Endothelial cell of umbilical vein (primary cell): ENCODE measurements around the gene SLC25A13. TPM values are rescaled to one million over a fixed set of nuclear protein-coding genes. Genes with fewer than 3 reads are reported as not detected.

Experiments
- BruUV-seq: library from RNA; stranded (reverse); fragments of 400-500 nt; replicated peaks from 2 replicates; lab custom pipeline; 2021; lab: Mats Ljungman, UMichigan
- CTCF ChIA-PET: fragments of 300-600, 350-600 bp; sonication (Branson Sonifier 250); formaldehyde crosslinking; loops from one replicate; lab custom pipeline; 2021; ENCODE audit warnings: antibody characterized with exemption, inconsistent platforms; lab: Charles Lee
- POLR2A ChIA-PET: fragments of 300-600, 350-600 bp; sonication (Branson Sonifier 250); formaldehyde crosslinking; loops from one replicate; lab custom pipeline; 2021; ENCODE audit warnings: antibody characterized with exemption, inconsistent platforms; lab: Charles Lee
- DNase-seq: peaks from one replicate; pipeline ENCODE4 v3.0.0-alpha.2; 2011; ENCODE audit warnings: low read depth, low spot score
- FAIRE-seq: peaks from 2 replicates; lab custom pipeline; 2011; peaks lifted over from hg19 to GRCh38; lab: Jason Lieb, UNC
- H2AFZ ChIP-seq: 2 replicates; pipeline ENCODE4 v1.6.0; 2012; ENCODE audit warnings: low read depth, low read length, control low read depth, inconsistent platforms
- H3K27ac ChIP-seq: 2 replicates; pipeline ENCODE4 v1.5.1; 2011; ENCODE audit warnings: low read depth, mild to moderate bottlenecking, control low read depth, low read length, moderate library complexity; ENCODE audit not compliant: insufficient read depth
- H3K27me3 ChIP-seq, 2 experiments: 2 replicates each; pipeline versions ENCODE4 v1.6.0 to v1.6.1; 2011; ENCODE audit warnings: low read length in 2 of 2, mixed read lengths in 1 of 2; ENCODE audit not compliant: control insufficient read depth in 2 of 2, insufficient read depth in 2 of 2
- H3K36me3 ChIP-seq, 2 experiments: 2 replicates in 1 of 2; 3 replicates in 1 of 2; pipeline ENCODE4 v1.5.1; 2011; ENCODE audit warnings: low read length in 2 of 2, mild to moderate bottlenecking in 1 of 2, moderate library complexity in 1 of 2; ENCODE audit not compliant: control insufficient read depth in 2 of 2, insufficient read depth in 2 of 2; ENCODE audit errors: extremely low read depth in 1 of 2
- H3K4me1 ChIP-seq: 3 replicates; pipeline ENCODE4 v1.5.1; 2011; ENCODE audit warnings: mild to moderate bottlenecking, low read length; ENCODE audit not compliant: control insufficient read depth, insufficient read depth; ENCODE audit errors: extremely low read depth
- H3K4me2 ChIP-seq: 2 replicates; pipeline ENCODE4 v1.6.1; 2011; ENCODE audit warnings: low read length, control low read depth, mixed read lengths; ENCODE audit not compliant: insufficient read depth
- H3K4me3 ChIP-seq, 3 experiments: fragments of 200-600 bp in 1 of 3; sonication (generic), shearing (Covaris generic) in 1 of 3; replicated peaks in 1 of 3; 2 replicates each; pipeline ENCODE4 v1.5.1; 2011 to 2016; ENCODE audit warnings: control low read depth in 3 of 3, low read length in 3 of 3, mild to moderate bottlenecking in 2 of 3, inconsistent platforms in 1 of 3, low read depth in 1 of 3, moderate library complexity in 1 of 3; ENCODE audit not compliant: insufficient read depth in 1 of 3
- H3K79me2 ChIP-seq: 2 replicates; pipeline ENCODE4 v1.6.0; 2012; ENCODE audit warnings: low read length, inconsistent platforms; ENCODE audit not compliant: control insufficient read depth, insufficient read depth
- H3K9ac ChIP-seq: replicated peaks from 2 replicates; pipeline ENCODE3; 2011; ENCODE audit warnings: low read length, control low read depth; ENCODE audit not compliant: insufficient read depth; ENCODE audit errors: extremely low read depth
- H3K9me1 ChIP-seq: replicated peaks from 3 replicates; pipeline ENCODE4 v1.6.0; 2011; ENCODE audit warnings: mild to moderate bottlenecking, low read length; ENCODE audit not compliant: control insufficient read depth, insufficient read depth; ENCODE audit errors: extremely low read depth
- H3K9me3 ChIP-seq: replicated peaks from 2 replicates; pipeline ENCODE4 v1.5.1; 2012; ENCODE audit warnings: low read length, inconsistent platforms; ENCODE audit not compliant: control insufficient read depth, insufficient read depth
- H4K20me1 ChIP-seq: replicated peaks from 2 replicates; pipeline ENCODE3; 2011; ENCODE audit warnings: mild to moderate bottlenecking, low read length; ENCODE audit not compliant: control insufficient read depth, insufficient read depth; ENCODE audit errors: extremely low read depth
- FOS ChIP-seq: IDR thresholded peaks from 2 replicates; pipeline ENCODE4 v1.6.1; 2011; ENCODE audit warnings: mild to moderate bottlenecking, low read length, moderate library complexity, borderline replicate concordance; ENCODE audit not compliant: insufficient read depth
- GATA2 ChIP-seq: IDR thresholded peaks from 2 replicates; pipeline ENCODE4 v1.7.0; 2011; ENCODE audit warnings: low read depth, mild to moderate bottlenecking, moderate library complexity, mixed read lengths, low read length; ENCODE audit not compliant: insufficient read length, insufficient read depth
- JUN ChIP-seq: IDR thresholded peaks from 2 replicates; pipeline ENCODE4 v1.6.1; 2011; ENCODE audit warnings: borderline replicate concordance, low read depth; ENCODE audit not compliant: insufficient read length, insufficient read depth
- MYC ChIP-seq: IDR thresholded peaks from one replicate; pipeline ENCODE4 v1.6.1; 2011; ENCODE audit warnings: mild to moderate bottlenecking, low read depth, low read length
- POLR2A ChIP-seq: IDR thresholded peaks from 2 replicates; pipeline ENCODE4 v1.6.1; 2012; ENCODE audit warnings: low read depth, mild to moderate bottlenecking, control low read depth, low read length
- POLR2AphosphoS5 ChIP-seq: IDR thresholded peaks from 2 replicates; pipeline ENCODE4 v1.6.1; 2012; ENCODE audit warnings: low read depth, mild to moderate bottlenecking, control low read depth, low read length, moderate library complexity; ENCODE audit not compliant: insufficient read depth
- dilution Hi-C: fragments of 300-500 bp; cut with MboI; formaldehyde crosslinking; loops from one replicate; pipeline ENCODE4 v1.15.0; 2019; ENCODE audit warnings: low sequenced_read_pairs; ENCODE audit not compliant: extremely low pct_ligation_motif_present
- intact Hi-C: fragments of 100-400 bp; cut with micrococcal nuclease; formaldehyde crosslinking; loops from one replicate; pipeline ENCODE4 v1.10.0; 2022
- polyA plus RNA-seq, 4 experiments: library from polyadenylated mRNA; depleted of rRNA in 3 of 4; stranded (reverse) in 3 of 4; unstranded in 1 of 4; fragments of >200 nt; gene quantifications; 2 replicates each; pipeline versions ENCODE4 v1.2.1 to v1.2.3, GENCODE V29; 2011 to 2012; ENCODE audit warnings: missing spikeins in 1 of 4
- total RNA-seq: library from RNA; stranded (reverse); gene quantifications from 2 replicates; pipeline ENCODE4 v1.2.3, GENCODE V29; 2021
- TF ChIP-seq, protein P1 (sequence below): IDR thresholded peaks from 2 replicates; pipeline ENCODE4 v1.6.1; 2011; ENCODE audit not compliant: insufficient read depth, insufficient read length
- TF ChIP-seq, protein P2 (sequence below), 2 donors: IDR thresholded peaks; 1 replicate in 1 of 2; 2 replicates in 1 of 2; pipeline ENCODE4 v1.5.1; 2011; ENCODE audit warnings: low read length in 2 of 2, mild to moderate bottlenecking in 2 of 2, moderate library complexity in 2 of 2, control low read depth in 1 of 2, inconsistent platforms in 1 of 2, low read depth in 1 of 2; ENCODE audit not compliant: insufficient read depth in 1 of 2; ENCODE audit errors: extremely low read depth in 1 of 2

Gene SLC25A13
- total and polyA plus RNA-seq, 2 donors (not counting 3 experiments of a cell fraction or from before 2014, with no cell fraction given) = 13.2 to 34.4 TPM

- intact Hi-C loops = no loop called here
- DNase-seq (no peak), FAIRE-seq (no peak)
- no peaks in the 10 kb centered on the region for H3K79me2 ChIP-seq
- no peaks in the 10 kb centered on the region for H3K9me1 ChIP-seq
- H3K4me2 ChIP-seq = no peak overlapping the region
- H3K4me1 ChIP-seq = peaks cover 13% of the 10 kb centered on the region
- no peak overlapping the region for H3K27ac ChIP-seq
- H3K36me3 ChIP-seq = no peaks in the 10 kb centered on the region
- H3K27me3 ChIP-seq = no peaks in the 10 kb centered on the region
- H3K4me3 ChIP-seq = no peak overlapping the region
- CTCF ChIA-PET = no interaction called here
- no peak overlapping the region for H2AFZ ChIP-seq
- no peaks in the 10 kb centered on the region for H4K20me1 ChIP-seq
- H3K9ac ChIP-seq = no peak overlapping the region
- H3K9me3 ChIP-seq = no peaks in the 10 kb centered on the region
- BruUV-seq = no TSS peak
- TF ChIP-seq, protein P1, sequence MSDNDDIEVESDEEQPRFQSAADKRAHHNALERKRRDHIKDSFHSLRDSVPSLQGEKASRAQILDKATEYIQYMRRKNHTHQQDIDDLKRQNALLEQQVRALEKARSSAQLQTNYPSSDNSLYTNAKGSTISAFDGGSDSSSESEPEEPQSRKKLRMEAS = no peak
- TF ChIP-seq JUN = no peak
- no peak for TF ChIP-seq POLR2AphosphoS5
- TF ChIP-seq, protein P2, sequence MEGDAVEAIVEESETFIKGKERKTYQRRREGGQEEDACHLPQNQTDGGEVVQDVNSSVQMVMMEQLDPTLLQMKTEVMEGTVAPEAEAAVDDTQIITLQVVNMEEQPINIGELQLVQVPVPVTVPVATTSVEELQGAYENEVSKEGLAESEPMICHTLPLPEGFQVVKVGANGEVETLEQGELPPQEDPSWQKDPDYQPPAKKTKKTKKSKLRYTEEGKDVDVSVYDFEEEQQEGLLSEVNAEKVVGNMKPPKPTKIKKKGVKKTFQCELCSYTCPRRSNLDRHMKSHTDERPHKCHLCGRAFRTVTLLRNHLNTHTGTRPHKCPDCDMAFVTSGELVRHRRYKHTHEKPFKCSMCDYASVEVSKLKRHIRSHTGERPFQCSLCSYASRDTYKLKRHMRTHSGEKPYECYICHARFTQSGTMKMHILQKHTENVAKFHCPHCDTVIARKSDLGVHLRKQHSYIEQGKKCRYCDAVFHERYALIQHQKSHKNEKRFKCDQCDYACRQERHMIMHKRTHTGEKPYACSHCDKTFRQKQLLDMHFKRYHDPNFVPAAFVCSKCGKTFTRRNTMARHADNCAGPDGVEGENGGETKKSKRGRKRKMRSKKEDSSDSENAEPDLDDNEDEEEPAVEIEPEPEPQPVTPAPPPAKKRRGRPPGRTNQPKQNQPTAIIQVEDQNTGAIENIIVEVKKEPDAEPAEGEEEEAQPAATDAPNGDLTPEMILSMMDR (IDR thresholded peaks at IDR 0.05; ENCODE audit: extremely low read depth in 1 of 2, insufficient read depth in 1 of 2, low read depth in 1 of 2, low read length in 2 of 2) = no peak
- no peak for TF ChIP-seq POLR2A
- TF ChIP-seq FOS = no peak
- TF ChIP-seq GATA2 = no peak
- TF ChIP-seq MYC = no peak
- dilution Hi-C loops = no loop called here
- POLR2A ChIA-PET = no interaction called here
Observed at GRCh38 chr7:96287132-96287531, 34.8 kb downstream of the SLC25A13 start.
